C1 segment of cervical spinal cord (tissue), 14 donors: ENCODE measurements around the gene CTAGE8.
"Not testable (repeated sequence)": the region's sequence is repeated elsewhere in the genome, so short reads cannot be mapped to it uniquely, and the experiment has no call there.

Source experiments
- DNase-seq, 14 donors: peaks; one replicate each; lab custom pipeline; 2025; lab: John Stamatoyannopoulos, UW

The CTAGE8 gene, protein sequence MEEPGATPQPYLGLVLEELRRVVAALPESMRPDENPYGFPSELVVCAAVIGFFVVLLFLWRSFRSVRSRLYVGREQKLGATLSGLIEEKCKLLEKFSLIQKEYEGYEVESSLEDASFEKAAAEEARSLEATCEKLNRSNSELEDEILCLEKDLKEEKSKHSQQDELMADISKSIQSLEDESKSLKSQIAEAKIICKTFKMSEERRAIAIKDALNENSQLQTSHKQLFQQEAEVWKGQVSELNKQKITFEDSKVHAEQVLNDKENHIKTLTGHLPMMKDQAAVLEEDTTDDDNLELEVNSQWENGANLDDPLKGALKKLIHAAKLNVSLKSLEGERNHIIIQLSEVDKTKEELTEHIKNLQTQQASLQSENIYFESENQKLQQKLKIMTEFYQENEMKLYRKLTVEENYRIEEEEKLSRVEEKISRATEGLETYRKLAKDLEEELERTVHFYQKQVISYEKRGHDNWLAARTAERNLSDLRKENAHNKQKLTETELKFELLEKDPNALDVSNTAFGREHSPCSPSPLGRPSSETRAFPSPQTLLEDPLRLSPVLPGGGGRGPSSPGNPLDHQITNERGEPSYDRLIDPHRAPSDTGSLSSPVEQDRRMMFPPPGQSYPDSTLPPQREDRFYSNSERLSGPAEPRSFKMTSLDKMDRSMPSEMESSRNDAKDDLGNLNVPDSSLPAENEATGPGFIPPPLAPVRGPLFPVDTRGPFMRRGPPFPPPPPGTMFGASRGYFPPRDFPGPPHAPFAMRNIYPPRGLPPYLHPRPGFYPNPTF

DNA sequence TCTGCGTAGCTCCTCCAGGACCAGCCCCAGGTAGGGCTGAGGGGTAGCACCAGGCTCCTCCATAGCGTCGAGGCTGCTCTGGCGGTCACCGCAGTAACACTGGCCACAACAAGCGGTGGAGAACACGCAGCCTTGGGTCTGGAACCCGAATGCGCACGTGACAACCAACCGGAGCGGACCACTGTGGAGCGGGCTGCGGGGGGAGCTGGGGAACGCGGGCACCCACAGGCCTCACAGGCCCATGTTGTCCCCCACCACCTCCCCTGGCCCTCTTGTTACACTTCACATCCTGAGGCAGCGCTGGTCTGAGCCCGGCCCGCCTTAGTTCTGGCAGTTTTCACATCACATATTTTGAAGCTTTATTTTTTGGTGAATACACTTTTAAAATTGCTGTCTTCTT lies at the start of gene CTAGE8:
Gene CTAGE8, minus strand, starts transcription at position 101 of the 400 bp plus-strand sequence. Its CDS starts 38 bp downstream, at position 63.
- not testable (repeated sequence) for DNase-seq

DNA sequence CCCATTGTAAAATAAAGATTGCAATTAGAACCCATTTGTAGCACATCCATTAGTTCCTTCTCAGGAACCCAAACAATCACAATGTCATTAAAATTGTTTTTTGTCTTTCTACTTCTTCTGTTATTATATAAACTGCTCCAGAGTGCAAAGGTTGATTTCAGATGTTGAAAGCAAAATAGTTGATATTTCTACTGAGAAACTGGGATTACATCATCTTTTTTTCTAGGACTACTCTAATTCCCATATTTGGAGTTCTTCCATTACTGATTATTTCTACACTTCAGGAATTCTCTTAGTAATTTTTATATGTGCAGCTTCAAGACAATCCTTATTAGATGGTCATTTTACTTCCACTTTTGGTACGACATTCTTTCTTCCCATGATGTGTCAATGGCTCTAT lies 48.4 kb upstream of the CTAGE8 start:
- not testable (repeated sequence) for DNase-seq

DNA sequence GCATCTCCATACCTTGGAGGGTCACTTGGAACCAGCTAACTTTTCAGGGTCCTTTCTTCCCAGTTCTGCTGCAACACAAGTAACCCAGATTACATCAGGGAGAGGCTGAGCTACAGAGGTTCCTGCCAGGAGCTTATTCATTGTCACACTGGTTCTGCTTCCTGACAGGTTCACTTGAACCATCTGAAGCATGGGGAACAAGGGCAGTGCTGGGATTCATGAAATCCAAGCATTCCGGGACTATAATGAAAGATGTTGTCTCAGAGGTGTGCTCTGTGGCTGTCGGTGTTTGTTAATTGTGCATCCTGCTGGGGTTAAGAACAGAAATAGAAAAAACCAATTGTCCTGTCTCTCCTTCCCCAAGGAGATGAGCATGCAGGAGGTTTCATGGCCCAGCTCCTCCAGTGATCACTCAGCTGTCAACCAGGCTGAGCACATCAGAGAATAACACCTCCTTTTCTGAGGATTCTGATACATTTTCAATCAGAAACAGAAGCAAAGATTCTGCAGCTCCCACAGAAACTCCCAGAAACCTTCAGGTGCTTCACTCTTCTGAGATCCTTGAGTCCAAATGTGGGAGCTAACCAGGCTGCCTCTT lies 42.9 kb upstream of the CTAGE8 start, which contains the start of gene OR2A1:
Gene OR2A1, plus strand, starts transcription at position 548 of the 598 bp plus-strand sequence. CDS start 5,706 bp downstream, outside the sequence.
- DNase-seq = not testable (repeated sequence)

DNA sequence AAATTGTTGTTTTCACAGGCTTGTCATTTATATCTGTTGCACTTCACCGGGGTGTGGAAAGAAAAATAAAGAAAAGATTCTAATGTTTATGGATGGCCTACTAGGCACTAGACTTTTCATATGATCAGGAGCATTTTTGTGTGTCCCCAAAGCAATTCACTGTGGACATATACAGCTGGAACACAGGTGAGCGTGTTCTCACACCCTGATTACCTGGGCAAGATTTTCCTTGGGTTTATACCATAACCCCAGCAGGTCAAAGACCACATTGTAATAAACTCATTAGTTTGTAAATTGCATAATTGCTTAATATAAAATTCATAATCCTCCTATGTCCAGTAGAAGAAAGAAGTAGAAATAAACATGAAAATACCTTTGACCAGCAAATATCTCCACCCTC lies 42.1 kb upstream of the CTAGE8 start:
- DNase-seq = not testable (repeated sequence)

DNA sequence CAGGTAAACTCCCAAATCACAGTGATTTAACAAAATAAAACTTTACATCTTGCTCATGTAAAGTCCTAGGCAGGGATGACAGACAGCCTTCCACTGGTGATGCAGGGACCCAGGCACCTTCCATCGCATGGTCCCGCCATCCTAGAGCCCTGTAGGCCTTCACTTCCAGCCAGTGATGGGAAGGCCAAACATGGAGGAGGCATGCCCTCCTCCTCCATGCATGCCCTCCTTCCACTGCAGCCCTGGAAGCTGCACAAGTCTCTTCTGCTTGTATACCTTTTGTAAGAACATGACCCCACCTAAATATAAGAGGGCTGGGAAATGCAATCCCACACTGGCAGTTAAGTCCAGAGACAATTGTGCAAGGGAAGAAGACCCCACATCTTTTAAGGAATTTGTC lies 40.6 kb upstream of the CTAGE8 start:
- DNase-seq = not testable (repeated sequence)

DNA sequence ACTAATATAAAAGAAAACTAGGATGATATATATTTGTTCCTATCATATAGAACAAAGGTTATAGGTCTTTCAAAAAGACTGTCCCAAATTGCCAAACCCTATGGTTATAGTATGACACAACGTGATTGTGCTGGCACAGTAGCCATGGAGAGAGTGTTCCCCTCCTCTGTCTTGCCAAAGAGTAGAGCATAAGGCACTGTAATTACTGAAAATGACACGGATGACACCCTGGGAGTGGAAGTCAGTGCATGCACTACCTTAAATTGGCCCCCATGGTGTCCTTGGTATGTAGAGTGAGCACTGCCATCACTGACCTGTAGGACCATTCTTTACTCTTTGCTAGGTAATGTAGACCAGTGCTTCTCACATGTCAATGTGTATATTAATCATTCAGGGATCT lies 36.1 kb upstream of the CTAGE8 start:
- DNase-seq = not testable (repeated sequence)

DNA sequence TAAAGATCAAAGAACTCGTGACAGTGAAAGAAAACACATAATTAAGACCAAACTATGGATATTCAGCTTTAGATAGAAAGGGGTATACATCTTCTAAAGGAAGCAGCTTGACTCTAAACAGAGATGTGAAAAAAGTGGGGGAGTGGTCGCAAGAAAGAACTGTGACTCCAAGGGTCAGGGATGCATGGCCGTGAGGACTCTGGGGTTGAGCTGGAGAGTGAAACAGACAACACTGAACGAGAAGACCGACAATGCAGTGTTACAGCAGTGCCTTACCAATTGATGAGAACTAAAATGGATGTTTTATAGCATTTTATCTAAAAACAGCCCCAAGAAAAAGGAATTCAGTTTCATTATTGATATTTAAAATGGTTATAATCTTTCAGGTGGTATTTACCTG lies 34.5 kb upstream of the CTAGE8 start:
- not testable (repeated sequence) for DNase-seq

DNA sequence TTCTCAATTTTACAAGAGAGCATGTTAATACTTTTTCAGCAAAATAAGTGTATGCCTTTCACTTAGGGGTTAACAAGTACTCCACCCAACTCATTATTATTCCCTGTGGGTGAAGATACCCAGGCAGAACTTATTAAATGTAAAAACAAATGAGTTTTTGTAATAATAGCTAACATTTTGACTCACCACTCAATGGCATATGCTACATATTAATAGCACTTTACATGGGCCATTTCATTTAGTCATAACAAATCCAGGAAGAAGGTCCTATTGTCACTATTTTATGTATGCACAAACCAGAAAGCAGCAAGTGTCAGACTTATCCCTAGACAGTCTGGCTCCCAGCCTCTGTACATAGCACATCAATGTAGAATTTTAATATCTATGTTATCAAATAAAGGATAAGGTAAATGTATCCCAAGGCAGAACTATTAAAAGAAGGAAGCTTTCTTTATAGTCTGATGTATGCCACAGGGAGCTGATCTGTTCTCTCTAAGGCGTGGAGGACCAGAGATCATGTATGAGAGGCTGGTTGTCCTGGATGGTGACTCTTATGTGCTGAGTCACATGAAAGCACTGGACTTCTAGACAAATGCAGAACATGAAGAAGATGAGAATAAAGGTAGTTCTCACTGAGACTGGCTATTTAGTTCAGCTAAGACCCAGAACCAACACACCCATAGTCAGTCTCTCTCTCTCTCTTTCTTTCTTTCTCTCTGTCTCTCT lies 33.7 kb upstream of the CTAGE8 start:
- DNase-seq = not testable (repeated sequence)

DNA sequence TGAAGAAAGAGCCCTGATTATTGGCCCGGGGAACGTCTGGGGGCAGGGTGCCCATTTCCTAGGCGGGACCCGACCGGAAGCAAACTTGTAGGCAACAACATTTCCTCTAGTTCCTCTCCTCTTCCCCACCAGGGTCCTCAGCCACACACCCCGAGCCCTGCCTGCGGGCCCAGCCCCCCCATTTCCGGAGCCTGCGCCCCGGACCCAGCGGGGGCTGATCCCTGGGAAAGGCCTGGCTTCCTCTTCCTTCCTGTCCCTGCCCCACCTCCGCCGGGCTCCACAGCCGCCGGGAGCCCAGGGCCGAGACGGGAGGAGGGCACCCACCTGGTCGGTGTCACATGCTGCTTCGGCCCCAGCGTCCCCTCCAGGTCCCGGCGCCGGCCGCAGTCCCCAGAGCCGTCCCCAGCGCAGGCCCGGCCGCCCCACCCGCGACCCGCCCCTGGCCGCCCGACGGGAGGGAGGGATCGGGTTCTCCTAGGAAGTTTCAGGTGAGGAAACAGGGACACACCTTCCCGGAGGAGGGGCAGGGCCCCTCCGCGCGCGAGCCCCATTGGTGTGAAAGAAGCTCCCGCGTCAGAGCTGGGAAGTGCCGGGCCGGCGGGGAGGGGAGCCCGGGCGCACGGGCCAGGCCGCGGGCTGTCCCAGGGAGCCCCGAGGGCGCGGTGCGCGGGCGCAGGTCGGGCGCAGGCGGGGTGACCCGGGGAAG lies 24.9 kb upstream of the CTAGE8 start:
- not testable (repeated sequence) for DNase-seq

DNA sequence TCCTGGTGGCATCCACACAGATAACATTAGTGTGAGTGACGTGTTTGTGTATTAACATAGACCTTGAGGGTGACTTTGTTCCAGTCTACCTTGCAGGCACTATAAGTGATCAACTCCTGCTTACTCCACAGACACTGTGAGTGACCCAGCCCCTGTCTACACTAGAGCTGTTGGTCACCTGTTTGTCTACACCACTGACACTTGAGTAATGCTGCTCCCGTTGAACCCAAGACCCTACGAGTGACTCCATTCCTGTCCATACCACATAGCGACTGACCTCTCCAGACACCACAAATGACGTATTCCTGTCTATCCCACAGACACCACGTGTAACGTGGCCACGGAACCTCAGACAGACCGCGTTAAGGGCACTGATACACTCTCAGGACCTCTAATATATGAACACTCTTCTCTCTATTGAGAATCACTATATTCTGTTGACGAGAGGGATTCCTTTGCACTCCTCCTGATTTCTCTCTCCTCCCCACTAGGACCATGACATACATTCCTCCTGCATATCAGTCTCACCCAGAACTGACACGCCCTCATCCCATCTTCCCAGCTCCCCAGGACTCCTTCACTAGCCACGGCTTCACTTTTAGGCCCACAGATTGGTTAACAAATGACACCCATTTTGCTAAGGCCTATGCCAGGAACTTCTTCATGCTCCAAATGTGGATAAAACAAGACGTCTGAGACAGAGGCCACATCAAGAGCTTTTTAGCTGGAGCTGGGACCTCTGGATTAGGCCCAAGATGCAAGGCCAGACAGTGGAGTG lies 23.5 kb upstream of the CTAGE8 start:
- not testable (repeated sequence) for DNase-seq

DNA sequence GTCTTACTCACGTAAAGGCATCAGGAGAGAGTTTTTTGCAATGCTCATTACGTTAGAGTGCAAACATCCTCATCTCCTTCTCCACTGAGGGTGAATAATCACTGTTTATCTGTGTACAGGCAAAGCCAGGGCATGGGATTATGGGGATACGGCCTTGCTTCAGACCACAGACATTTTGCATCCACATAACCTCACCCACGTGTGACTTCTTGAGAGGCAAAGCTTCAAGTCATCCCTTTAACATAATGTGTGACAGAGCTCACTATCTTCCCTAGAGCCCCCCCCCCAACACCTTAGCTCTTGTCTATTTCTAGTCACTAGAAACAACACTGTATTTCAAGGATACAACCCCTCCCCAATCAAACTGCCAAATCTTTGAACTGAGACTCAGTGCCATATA lies 22.5 kb upstream of the CTAGE8 start:
- DNase-seq = not testable (repeated sequence)

DNA sequence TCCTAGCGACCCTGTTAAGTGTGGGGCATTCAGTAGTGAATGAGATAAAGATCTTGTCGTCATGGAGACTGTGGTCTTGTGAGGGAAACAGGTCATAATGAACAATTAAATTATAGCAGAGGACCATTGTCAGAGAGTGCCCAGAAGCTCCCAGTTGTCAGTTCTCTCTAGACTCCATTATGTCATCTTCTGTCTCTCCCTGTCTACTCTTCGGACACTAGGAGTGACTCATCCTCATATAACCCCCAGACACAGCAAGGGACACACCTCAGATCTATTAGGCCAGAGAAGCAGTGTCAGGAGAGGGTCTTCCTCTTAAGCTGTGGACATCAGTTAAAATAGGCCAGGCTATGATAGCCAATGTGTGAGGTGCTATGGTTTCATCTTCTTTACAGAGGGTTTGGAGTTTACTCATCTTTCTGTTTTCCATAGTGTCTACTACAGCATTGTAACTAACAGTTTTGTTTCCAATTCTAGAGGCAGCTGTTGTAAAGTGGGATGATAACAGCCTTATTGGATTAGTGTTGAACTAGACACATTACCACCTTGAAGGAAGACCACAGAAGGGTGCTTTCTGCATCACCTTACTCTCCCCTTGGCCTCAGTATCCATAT lies 18.2 kb upstream of the CTAGE8 start:
- DNase-seq = not testable (repeated sequence)

DNA sequence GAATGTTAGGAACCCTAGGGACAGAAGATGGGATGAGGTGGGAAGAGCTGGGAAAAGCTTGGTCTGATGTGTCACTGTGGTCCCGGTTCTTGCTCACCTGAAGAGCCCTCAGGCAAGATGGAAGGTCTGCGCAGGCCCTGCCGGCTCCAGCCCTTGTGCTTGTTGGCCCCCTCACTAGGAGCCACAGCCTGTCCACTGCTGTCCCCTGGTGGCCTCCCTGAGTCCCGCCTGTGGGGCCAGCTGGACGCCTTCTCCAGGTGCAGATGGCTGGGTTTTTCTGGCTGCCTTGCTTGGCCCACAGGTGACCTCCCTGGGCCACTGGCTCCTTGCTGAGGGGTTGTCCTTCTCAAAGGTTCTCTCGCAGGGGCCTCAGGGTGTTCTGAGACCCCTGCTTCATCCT lies 14.6 kb upstream of the CTAGE8 start:
- DNase-seq = not testable (repeated sequence)

DNA sequence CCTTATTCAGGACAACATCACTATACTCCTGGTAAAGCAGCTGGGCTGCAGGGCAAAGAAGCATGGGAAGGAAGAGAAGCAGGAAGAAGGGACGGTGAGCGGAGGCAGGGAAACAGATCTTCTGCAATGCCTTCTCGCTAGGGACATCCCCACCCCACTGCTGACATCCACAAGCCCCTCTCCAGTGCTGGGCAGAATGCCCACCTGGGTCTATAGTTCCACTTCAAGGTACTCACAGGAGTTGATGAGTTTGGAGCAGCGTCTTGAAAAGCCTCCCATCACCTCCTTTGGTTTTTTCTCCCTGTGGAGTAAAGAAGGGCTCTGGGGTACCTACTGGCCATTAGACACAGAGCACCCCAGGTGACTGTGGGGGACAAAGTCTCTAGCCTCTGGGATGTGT lies 13.4 kb upstream of the CTAGE8 start:
- DNase-seq = not testable (repeated sequence)

DNA sequence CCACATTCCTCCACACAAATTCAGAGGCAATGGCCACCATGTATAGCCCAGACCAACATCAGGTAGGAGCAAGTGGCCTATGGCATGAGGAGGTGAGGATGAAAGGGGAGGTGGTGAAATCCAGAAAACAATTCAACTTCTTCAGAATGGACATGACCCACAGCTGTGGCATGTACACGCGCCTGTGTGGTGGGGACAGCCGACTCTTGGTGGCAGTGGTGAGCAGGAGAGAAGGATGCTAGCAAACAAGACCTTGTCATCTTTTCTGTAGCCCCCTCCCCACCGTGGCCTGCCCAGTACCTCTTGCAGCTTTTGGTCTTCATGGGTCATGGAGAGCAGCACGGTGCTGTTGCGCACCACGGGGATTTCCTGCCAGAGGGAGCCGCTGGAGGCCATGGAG lies 12.9 kb upstream of the CTAGE8 start:
- DNase-seq = not testable (repeated sequence)

DNA sequence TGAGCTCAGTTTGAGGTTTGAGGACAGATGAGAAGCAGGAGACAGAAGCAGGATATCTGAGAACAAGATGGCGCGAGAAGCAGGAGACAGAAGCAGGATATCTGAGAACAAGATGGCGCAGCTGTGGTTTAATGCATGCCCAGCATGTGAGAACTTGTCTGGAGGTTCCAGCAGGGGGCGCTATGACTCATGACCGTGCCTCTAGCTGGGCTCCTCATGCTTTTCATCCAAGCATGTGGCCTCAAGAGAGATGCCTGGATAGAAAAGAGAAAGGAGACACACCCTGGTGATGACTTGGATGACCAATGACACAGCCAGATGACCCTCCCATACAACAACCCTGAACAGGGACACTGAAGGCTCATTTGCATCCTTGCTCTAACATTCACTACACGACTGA lies 10.9 kb upstream of the CTAGE8 start:
- DNase-seq = not testable (repeated sequence)

DNA sequence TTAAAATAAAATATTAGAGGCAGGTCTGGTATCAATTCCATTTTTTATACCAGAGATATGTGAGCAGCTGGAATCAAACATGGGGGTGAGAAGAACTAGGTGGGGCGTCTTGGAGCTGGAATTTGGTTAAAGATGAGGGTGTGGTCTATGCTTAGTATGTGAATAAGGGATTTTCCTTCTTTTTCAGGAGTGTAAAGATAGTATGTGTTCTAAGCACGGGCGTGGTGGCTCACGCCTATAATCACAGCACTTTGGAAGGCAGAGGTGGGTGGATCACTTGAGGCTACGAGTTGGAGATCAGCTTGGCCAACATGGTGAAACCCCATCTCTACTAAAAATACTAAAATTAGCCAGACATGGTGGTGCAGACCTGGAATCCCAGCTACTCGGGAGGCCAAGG lies 6.2 kb upstream of the CTAGE8 start:
- not testable (repeated sequence) for DNase-seq

DNA sequence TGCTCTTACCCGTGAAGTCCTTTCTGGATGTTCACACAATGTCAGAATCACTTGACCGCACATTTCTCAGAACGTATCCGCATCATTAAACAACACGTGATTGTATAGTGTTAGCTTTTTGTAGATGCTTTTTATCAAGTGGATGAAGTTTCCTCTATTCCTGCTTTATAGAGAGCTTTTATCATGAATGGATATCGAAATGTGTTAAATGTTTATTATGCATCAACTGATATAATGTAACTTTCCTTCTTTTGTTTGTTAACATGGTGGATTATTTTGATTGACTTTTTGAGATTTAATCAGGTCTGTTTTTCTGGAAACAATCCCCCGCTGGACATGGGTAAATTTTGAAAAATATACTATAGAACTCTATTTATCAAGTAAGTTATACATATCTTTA lies 4.4 kb downstream of the CTAGE8 start, which contains the start of gene OR2A7:
Gene OR2A7, minus strand, starts transcription at position 101 of the 400 bp plus-strand sequence. CDS start 5,164 bp downstream, outside the sequence.
- DNase-seq = not testable (repeated sequence)

DNA sequence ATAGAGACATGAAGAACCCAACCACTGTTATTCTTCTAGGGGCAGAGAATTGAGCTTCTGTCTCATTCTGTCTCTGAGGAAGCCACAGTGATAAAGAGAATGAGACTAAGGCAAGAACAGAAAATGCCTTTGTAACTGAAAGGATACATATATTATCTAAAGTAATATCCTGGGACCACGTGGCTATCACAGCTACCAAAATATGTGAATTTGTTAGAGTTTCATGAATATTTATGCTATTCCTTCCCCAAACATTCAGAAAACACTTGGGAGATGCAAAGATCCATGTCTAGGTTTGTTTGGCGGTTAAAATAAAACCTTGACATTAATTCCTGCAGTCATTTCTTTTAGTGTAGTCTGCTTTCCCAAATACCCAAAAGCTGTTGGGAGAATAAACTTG lies 7.0 kb downstream of the CTAGE8 start:
- not testable (repeated sequence) for DNase-seq
